ENCODE data around the gene OR13H1. TPM values are rescaled to one million over a fixed set of nuclear protein-coding genes. Genes with fewer than 3 reads are reported as not detected.
"Not testable (repeated sequence)": the region's sequence is repeated elsewhere in the genome, so short reads cannot be mapped to it uniquely, and the experiment has no call there.

Gene OR13H1
- total RNA-seq (2014; rRNA removed; shearing (Covaris generic); ENCODE audit: low replicate concordance), result not detected in 2 replicates

GRCh38 chrX:131543774-131544173, at the start of gene OR13H1:
TSS of gene OR13H1 (plus strand) at chrX:131544074. CDS start at chrX:131544074, 0 bp downstream.
- no peak for DNase-seq (ENCODE audit: low read depth)
- in situ Hi-C loops (cut with HindIII; ENCODE audit: low pct_unique_long_range_greater_than_20kb, low sequenced_read_pairs), result no loop called here

GRCh38 chrX:131501556-131501955, 42.3 kb upstream of the OR13H1 start:
- DNase-seq (ENCODE audit: low read depth); in situ Hi-C loops (cut with HindIII; ENCODE audit: low pct_unique_long_range_greater_than_20kb, low sequenced_read_pairs): not testable (repeated sequence)

DNA sequence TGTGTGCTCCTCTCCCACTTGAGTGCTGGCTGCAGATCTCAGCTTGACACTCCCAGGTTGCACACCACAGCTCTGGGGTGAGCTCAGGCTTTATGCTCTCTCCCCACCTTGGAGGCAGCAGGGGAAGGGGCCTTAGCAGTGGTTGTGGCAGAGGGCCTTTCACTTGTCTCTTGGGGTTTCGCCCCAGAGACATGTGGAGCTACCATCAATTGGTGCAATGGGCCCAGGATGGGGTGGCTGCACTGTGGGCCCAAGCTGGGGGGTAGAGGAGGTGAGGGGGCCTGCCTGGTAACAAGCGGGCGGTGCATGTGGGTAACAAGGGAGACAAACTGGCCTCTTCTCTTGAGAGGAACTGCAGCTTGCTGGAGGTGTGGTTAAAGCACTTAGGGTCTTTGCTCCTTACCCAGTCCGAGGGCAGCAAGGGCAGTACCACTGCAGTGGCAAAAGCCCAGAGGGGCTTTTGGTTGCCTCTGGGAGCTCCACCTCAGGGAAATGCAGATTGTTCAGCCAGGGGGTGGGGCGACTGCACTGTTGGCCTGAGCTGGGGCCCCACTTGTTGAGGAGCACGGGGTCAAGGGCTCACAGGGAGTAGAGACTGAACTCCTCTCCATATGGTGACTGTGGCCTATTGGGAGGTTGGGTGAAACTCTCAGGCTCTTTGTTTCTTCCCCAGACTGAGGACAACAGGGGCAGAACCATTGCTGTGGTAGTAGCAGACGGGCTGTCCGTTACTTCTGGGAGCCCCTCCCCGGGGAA, 30.5 kb upstream of the OR13H1 start:
- in situ Hi-C loops (cut with HindIII; ENCODE audit: low pct_unique_long_range_greater_than_20kb, low sequenced_read_pairs), result no loop called here

GRCh38 chrX:131521824-131522223, 22.1 kb upstream of the OR13H1 start:
- no peak for DNase-seq (ENCODE audit: low read depth)
- in situ Hi-C loops (cut with HindIII; ENCODE audit: low pct_unique_long_range_greater_than_20kb, low sequenced_read_pairs), result no loop called here

More for the DNA sequence above, 30.5 kb upstream of the OR13H1 start:
- DNase-seq (ENCODE audit: low read depth), result no peak

- in situ Hi-C loops (cut with HindIII; ENCODE audit: low pct_unique_long_range_greater_than_20kb, low sequenced_read_pairs), result no loop called here
- DNase-seq (ENCODE audit: low read depth), result no peak
These were observed 344 bp downstream of the OR13H1 start for GRCh38 chrX:131544218-131544617.

- in situ Hi-C loops (cut with HindIII; ENCODE audit: low pct_unique_long_range_greater_than_20kb, low sequenced_read_pairs), result no loop called here
- no peak for DNase-seq (ENCODE audit: low read depth)
These were observed 5.1 kb downstream of the OR13H1 start for GRCh38 chrX:131549011-131549410.

DNA sequence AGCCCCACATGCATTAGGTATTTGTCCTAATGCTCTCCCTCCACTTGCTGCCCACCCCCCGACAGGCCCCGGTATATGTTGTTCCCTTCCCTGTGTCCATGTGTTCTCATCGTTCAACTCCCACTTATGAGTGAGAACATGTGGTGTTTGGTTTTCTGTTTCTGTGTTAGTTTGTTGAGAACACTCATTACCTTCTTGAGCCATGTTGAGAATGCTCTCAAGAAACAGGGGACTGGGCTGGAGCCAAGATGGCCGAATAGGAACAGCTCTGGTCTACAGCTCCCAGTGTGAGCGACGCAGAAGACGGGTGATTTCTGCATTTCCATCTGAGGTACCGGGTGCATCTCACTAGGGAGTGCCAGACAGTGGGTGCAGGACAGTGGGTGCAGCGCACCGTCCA, 8.6 kb downstream of the OR13H1 start:
- in situ Hi-C loops (cut with HindIII; ENCODE audit: low pct_unique_long_range_greater_than_20kb, low sequenced_read_pairs); DNase-seq (ENCODE audit: low read depth): not testable (repeated sequence)

DNA sequence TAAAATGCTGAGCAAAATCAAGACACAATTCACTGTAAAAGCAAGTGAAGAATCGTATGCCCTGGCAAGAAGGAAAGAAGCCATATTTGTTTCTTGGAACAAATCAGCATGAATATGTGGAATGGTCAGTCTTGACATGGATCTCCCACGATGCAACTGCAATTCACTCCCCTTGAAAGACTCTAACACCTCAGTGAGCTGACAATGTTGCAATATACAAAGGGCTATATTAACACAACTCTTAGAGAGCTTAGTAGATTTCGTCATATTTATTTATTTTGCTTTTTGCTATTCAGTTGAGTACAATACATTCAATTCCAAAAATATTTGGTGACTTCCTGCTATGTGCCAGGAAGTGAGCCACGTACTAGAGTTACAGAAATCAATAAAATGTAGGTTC, 14.7 kb downstream of the OR13H1 start:
- no peak for DNase-seq (ENCODE audit: low read depth)
- in situ Hi-C loops (cut with HindIII; ENCODE audit: low pct_unique_long_range_greater_than_20kb, low sequenced_read_pairs), result no loop called here

DNA sequence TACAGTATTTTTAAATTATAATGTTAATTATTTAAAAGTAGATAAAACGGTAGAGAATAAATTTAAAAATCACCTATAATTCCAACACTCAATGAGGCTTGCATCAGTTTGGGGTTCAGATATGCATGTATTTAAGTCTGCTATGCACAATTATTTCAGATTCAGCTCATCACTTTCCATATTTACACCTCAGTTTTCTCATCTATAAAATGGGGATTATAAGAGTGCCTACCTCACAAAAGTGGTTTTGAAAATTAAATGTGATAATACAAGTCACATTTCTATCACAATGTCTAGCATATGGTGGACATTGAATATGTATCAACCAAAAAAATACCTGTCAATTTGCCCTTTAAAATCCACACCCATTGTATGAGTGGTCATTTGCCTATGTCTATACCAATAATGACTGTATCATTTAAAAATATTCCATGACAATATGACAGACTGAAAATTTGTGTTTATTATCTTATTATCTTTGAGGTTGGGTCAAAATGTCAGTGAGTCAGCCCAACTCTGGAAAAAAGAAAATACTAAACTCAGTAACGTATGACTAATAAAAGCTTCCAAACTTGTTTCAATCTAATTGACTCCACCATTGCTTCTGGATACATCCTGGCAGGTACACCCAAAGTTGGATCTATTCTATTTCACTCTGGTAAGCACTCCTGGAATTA, 20.8 kb downstream of the OR13H1 start:
- DNase-seq (ENCODE audit: low read depth), result no peak

DNA sequence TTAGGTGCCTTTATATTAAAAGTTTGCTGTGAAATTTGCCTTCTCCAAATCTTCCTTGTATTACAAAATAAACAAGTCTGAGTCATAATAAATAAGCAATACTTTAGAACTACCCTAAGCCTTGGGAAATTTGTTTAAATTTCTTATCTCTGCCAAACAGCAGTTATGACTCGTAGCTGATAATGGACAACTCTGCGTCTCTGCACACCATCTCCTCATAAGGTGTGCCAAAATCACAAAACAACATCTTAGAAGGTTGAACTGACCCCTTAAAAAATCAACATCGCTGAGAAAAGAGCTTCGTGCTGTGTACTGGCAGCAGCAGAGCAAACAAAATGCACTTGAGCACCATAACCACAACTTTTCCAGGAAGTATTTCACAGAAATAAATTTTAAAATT, 22.0 kb downstream of the OR13H1 start:
- DNase-seq (ENCODE audit: low read depth), result no peak
- in situ Hi-C loops (cut with HindIII; ENCODE audit: low pct_unique_long_range_greater_than_20kb, low sequenced_read_pairs), result no loop called here

More for the DNA sequence above, 20.8 kb downstream of the OR13H1 start:
- in situ Hi-C loops (cut with HindIII; ENCODE audit: low pct_unique_long_range_greater_than_20kb, low sequenced_read_pairs), result no loop called here

GRCh38 chrX:131571348-131571747, 27.5 kb downstream of the OR13H1 start:
- DNase-seq (ENCODE audit: low read depth), result no peak
- in situ Hi-C loops (cut with HindIII; ENCODE audit: low pct_unique_long_range_greater_than_20kb, low sequenced_read_pairs), result no loop called here

GRCh38 chrX:131572372-131573014, 28.6 kb downstream of the OR13H1 start:
- no peak for DNase-seq (ENCODE audit: low read depth)

DNA sequence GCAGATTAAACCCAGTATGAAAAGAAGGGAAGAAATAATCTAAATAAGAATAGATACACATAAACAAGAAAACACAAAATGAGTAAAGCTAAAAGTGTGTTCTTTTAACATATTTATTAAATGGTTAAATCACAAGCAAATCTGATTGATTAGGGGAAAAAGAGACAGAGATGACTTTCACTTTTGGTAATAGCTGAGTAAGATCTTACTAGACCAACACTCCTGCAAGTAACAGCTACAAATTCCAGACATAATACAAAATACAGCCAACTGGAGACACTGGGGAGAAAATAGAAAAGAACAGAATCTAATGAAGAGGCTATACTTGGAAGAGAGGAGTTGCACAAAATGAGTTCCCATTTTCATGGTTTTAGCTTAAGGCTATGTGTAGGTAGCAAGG, 33.5 kb downstream of the OR13H1 start:
- in situ Hi-C loops (cut with HindIII; ENCODE audit: low pct_unique_long_range_greater_than_20kb, low sequenced_read_pairs), result no loop called here
- DNase-seq (ENCODE audit: low read depth), result no peak

More at GRCh38 chrX:131572372-131573014, 28.6 kb downstream of the OR13H1 start:
- in situ Hi-C loops (cut with HindIII; ENCODE audit: low pct_unique_long_range_greater_than_20kb, low sequenced_read_pairs), result no loop called here

DNA sequence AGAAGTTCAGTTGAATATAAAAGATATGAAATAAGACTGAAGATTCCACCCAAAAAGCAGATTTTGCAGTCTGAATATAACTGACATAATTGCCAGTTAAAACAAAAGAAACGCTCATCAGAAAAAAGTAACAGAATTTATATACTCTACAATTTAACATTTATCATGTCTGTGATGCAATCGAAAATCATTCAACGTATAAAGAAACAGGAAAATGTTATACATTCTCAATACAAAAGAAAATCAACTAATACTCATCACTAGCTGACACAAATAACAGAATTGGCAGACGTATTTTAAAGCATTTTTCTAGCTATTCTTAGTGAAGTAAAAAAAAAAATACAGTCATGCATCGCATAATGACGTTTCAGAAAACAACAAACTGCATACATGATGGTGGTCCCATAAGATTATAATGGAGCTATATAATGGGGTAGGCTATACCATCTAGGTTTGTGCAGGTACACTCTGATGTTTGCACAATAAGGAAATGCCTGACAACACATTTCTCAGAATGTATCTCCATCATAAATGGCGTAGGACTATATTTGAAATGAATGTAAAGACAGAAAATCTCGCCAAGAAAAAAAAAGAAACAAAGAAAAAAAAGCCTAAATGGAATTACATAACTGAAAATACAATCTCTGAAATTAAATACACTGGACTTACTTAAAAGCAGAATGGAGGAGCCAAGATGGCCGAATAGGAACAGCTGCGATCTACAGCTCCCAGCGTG, 34.3 kb downstream of the OR13H1 start:
- no peak for DNase-seq (ENCODE audit: low read depth)
- in situ Hi-C loops (cut with HindIII; ENCODE audit: low pct_unique_long_range_greater_than_20kb, low sequenced_read_pairs), result no loop called here

DNA sequence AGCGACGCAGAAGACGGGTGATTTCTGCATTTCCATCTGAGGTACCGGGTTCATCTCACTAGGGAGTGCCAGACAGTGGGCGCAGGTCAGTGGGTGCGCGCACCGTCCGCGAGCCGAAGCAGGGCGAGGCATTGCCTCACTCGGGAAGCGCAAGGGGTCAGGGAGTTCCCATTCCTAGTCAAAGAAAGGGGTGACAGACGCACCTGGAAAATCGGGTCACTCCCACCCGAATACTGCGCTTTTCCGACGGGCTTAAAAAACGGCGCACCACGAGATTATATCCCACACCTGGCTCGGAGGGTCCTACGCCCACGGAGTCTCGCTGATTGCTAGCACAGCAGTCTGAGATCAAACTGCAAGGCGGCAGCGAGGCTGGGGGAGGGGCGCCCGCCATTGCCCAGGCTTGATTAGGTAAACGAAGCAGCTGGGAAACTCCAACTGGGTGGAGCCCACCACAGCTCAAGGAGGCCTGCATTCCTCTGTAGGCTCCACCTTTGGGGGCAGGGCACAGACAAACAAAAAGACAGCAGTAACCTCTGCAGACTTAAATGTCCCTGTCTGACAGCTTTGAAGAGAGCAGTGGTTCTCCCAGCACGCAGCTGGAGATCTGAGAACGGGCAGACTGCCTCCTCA, 35.0 kb downstream of the OR13H1 start:
- in situ Hi-C loops (cut with HindIII; ENCODE audit: low pct_unique_long_range_greater_than_20kb, low sequenced_read_pairs); DNase-seq (ENCODE audit: low read depth): not testable (repeated sequence)

DNA sequence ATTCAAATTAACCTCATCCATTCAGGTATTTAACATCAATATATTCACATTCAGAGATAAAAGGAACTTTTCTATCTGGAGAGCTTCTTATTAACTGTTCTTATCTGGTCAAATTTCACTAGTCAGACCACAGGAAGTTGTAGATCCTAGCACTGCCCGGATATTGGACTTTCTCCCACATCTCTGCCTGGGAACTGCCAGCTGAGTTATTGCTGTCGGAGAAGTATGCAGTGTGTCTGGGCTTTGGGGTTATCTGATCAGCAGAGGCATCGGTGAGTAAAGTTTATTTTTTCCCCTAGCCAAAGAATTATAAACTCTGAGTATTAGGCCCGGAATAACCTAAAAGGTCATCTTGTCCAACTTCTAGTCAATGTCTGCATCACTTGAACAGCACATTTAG, 45.1 kb downstream of the OR13H1 start:
- in situ Hi-C loops (cut with HindIII; ENCODE audit: low pct_unique_long_range_greater_than_20kb, low sequenced_read_pairs), result no loop called here
- DNase-seq (ENCODE audit: low read depth), result no peak
